Central memory CD8-positive, alpha-beta T cell (primary cell): ENCODE measurements around the gene KIF1A.
"Not testable (repeated sequence)": the region's sequence is repeated elsewhere in the genome, so short reads cannot be mapped to it uniquely, and the experiment has no call there.

Source experiments
- ATAC-seq: fragments of 150-1000 bp; cut with Tn5 transposase; replicated peaks from 2 replicates; pipeline ENCODE4 v1.10.0; 2022; ENCODE audit warnings: mild to moderate bottlenecking, moderate FRiP score, moderate number of reproducible peaks; ENCODE audit not compliant: poor library complexity, severe bottlenecking; ENCODE audit errors: extremely low read depth
- DNase-seq, 2 donors: peaks; one replicate each; pipeline ENCODE4 v3.0.0; 2021; ENCODE audit warnings: low spot score in 2 of 2
- H3K27ac Mint-ChIP-seq: one replicate; pipeline ENCODE4 v1.8.0; 2022; ENCODE audit warnings: low read depth, mild to moderate bottlenecking, moderate library complexity, mixed read lengths
- H3K27me3 Mint-ChIP-seq: one replicate; pipeline ENCODE4 v1.8.0; 2022; ENCODE audit warnings: mixed read lengths
- H3K36me3 Mint-ChIP-seq: one replicate; pipeline ENCODE4 v1.8.0; 2022; ENCODE audit warnings: mild to moderate bottlenecking, moderate library complexity, mixed read lengths; ENCODE audit not compliant: insufficient read depth
- H3K4me1 Mint-ChIP-seq: one replicate; pipeline ENCODE4 v1.8.0; 2022; ENCODE audit warnings: mixed read lengths
- H3K4me3 Mint-ChIP-seq: one replicate; pipeline ENCODE4 v1.8.0; 2022; ENCODE audit warnings: mild to moderate bottlenecking, moderate library complexity, mixed read lengths
- H3K9me3 Mint-ChIP-seq: one replicate; pipeline ENCODE4 v1.8.0; 2022; ENCODE audit warnings: mixed read lengths

The KIF1A gene

DNA sequence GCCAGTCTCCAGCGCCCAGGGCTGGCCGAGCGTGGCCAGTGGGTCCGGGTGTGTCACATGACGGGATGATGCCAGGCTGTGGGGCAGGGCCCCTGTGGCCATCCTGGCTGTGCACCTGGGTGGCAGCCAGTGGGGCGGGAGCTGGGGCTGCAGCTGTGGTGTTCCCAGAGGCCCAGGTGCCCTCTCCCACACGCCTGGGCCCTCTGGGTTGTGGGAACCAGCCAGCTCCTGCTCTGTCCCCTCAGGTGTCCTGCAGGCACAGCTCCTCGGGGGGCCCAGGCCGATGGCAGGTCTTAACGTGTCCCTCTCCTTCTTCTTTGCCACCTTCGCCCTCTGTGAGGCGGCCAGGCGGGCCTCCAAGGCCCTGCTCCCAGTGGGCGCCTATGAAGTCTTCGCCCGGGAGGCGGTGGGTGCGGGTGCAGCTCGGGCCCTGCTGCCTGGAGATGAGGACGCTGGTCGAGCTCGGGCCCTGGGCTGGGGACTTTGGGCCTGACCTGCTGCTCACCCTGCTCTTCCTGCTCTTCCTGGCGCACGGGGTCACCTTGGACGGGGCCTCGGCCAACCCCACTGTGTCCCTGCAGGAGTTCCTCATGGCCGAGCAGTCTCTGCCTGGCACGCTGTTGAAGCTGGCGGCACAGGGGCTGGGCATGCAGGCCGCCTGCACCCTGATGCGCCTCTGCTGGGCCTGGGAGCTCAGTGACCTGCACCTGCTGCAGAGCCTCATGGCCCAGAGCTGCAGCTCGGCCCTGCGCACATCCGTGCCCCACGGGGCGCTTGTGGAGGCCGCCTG, 128.2 kb downstream of the KIF1A start, which contains the start of gene AQP12A:
Gene AQP12A, plus strand, starts transcription at position 236 of the 790 bp plus-strand sequence. Its CDS starts 48 bp downstream, at position 284.
- peak in 1 of 2 donors; percentile 5 for DNase-seq
- not testable (repeated sequence) for H3K27ac Mint-ChIP-seq, H3K9me3 Mint-ChIP-seq, H3K36me3 Mint-ChIP-seq, H3K27me3 Mint-ChIP-seq, H3K4me1 Mint-ChIP-seq, ATAC-seq
- peak within 1 kb of the TSS; percentile 16 for H3K4me3 Mint-ChIP-seq

DNA sequence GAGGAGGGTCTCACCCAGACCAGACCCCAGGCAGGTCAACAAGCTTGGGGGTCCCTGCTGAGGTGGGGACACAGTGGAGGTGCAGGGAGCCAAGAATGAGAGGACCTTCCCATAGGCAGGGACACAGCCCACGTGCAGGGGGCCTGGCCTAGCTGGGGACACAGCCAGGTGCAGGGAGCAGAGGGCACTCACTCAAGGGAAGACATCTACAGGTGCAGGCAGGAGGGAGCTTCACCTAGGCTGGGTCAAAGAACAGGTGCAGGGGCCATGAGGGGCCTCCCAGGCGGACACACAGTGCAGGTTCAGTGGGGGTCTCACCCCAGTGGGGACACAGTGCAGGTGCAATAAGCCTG, 129.0 kb downstream of the KIF1A start:
- peak overlapping the region; percentile 16 for H3K4me3 Mint-ChIP-seq
- not testable (repeated sequence) for H3K36me3 Mint-ChIP-seq, H3K9me3 Mint-ChIP-seq, H3K27me3 Mint-ChIP-seq, ATAC-seq, H3K4me1 Mint-ChIP-seq, H3K27ac Mint-ChIP-seq, DNase-seq

DNA sequence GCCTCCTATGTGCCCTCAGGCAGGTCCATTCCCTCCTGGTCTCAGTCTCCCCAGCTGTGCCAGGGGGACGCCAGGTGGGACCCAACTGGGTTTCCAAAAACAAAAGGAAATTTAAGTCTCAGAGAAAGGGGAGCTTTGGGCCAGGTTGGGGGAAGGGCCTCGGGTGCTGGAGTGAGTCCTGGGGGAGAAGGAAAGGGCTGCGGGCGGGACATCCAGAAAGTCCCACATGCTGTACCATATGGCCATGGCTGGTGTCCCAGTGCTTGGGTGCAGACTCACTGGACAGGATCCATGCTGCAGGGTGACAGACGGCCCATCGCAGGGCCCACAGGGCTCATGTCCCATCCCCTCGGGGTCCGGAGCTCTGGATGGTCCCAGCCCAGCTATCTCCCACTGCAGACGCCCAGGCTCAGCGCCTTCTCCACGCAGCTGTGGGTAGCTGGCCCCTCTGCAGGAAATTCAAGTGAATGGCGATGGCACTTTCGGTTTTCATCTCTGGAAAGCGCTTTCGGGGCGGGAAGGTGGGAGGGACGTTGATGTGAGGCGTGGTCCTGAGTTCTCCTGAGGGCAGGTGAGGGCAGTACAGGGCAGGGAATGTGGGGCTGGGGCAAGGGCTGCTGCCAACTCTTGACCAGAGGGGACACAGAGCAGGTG, 129.5 kb downstream of the KIF1A start:
- ATAC-seq, H3K27ac Mint-ChIP-seq, H3K36me3 Mint-ChIP-seq, H3K9me3 Mint-ChIP-seq, DNase-seq, H3K27me3 Mint-ChIP-seq: not testable (repeated sequence)
- Mint-ChIP-seq H3K4me3 (peak overlapping the region; percentile 16), H3K4me1 (peaks cover 11% of the 10 kb centered on the region)

DNA sequence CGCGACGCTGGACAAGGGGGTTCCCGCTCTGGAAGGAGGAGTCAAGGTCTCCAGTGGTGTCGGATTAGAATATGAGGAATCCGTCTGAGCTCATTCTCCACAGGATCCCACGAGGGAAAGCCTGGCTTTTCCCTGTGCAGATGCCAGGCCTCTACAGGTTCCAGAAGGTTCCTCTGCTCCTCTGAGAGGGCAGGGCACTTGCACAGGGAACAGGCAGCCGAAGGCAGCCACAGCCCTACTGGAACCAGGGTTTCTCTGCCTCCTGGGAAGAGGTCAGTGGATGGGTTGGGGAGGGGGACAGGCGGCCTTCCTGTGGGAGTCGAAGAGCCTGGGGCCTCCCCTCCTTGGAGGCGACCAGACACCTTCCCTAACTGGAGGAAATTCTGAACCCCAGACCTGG, 130.0 kb downstream of the KIF1A start:
- Mint-ChIP-seq H3K27me3 (no peaks in the 10 kb centered on the region), H3K27ac (no peak overlapping the region), H3K9me3 (no peaks in the 10 kb centered on the region), H3K36me3 (no peaks in the 10 kb centered on the region), H3K4me3 (no peak overlapping the region), H3K4me1 (peaks cover 11% of the 10 kb centered on the region)
- ATAC-seq: no peak
- no peak for DNase-seq

DNA sequence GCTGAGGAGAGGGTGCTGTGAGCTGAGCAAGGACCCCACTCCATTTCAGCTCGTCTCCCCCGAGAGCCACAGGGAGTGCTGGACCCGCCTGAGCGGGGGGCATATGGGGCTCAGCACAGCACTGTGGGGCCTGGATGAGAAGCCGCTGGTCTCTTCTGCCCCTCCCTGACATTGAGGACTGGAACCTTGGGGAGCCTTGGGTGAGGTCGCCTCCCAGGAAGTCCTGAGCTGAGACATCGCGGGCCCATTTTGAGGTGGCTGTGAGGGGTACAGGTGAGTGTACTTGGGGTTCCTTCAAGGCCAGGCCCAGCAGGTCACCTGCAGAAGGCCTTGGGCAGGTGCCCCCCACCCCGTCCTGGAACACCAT, 131.5 kb downstream of the KIF1A start:
- H3K27me3 Mint-ChIP-seq: no peaks in the 10 kb centered on the region
- DNase-seq (no peak), ATAC-seq (no peak)
- H3K4me3 Mint-ChIP-seq: no peak overlapping the region
- H3K4me1 Mint-ChIP-seq: peaks cover 16% of the 10 kb centered on the region
- H3K27ac Mint-ChIP-seq: no peak overlapping the region
- H3K9me3 Mint-ChIP-seq: no peaks in the 10 kb centered on the region
- H3K36me3 Mint-ChIP-seq: no peaks in the 10 kb centered on the region

DNA sequence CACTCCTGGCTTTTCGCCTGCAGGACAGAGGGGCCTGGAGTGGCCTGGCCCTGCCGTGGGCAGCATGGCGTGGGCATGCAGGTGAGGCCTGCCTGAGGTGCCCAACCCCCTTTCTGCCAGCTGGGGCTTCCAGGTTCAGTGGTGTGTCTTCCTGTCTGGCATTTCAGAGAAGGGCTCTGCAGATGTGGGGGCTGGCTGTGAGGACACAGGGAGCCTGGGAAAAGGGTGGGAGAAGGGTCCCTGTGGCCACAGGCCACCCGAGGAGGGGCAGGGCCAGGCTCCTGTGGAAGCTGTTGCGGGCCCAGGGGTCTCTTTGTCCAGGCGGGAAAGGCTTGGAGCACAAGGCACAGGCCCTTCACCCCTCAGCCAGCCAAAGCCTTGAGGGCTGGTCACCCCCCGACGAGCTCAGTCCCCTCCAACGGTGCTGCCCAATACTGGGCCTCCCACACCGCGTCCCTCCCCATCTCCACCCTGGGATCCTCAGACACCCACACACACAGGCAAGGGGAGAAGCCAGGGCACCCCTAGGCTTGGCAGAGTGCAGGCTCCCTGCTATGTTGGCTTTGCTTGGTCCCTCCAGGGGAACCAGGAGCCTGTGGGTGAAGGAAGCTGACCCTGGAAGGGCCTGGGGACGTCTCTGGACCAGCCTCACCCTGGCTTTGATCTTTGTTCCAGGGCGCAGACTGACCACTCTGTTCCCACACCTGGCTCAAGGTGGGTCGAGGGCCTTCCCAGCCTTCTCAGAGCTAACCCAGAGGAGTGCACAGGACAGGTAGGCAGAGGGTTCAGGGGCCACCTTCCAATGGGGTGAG, 132.1 kb downstream of the KIF1A start:
- no peaks in the 10 kb centered on the region for H3K9me3 Mint-ChIP-seq
- H3K4me3 Mint-ChIP-seq: no peak overlapping the region
- H3K27me3 Mint-ChIP-seq: no peaks in the 10 kb centered on the region
- no peak overlapping the region for H3K27ac Mint-ChIP-seq
- ATAC-seq: no peak
- H3K4me1 Mint-ChIP-seq: peaks cover 16% of the 10 kb centered on the region
- H3K36me3 Mint-ChIP-seq: no peaks in the 10 kb centered on the region
- no peak for DNase-seq

- Mint-ChIP-seq H3K9me3 (no peaks in the 10 kb centered on the region), H3K36me3 (no peaks in the 10 kb centered on the region), H3K27me3 (no peaks in the 10 kb centered on the region), H3K27ac (peak overlapping the region; percentile 86), H3K4me3 (no peak overlapping the region), H3K4me1 (peaks cover 16% of the 10 kb centered on the region)
- DNase-seq: no peak
- ATAC-seq: no peak
These were observed 132.8 kb downstream of the KIF1A start for GRCh38 chr2:240687045-240687740.

GRCh38 chr2:240686460-240686859, 133.6 kb downstream of the KIF1A start:
- peak; percentile 61 for ATAC-seq
- Mint-ChIP-seq H3K27ac (peak overlapping the region; percentile 86), H3K4me1 (peaks cover 16% of the 10 kb centered on the region)

DNA sequence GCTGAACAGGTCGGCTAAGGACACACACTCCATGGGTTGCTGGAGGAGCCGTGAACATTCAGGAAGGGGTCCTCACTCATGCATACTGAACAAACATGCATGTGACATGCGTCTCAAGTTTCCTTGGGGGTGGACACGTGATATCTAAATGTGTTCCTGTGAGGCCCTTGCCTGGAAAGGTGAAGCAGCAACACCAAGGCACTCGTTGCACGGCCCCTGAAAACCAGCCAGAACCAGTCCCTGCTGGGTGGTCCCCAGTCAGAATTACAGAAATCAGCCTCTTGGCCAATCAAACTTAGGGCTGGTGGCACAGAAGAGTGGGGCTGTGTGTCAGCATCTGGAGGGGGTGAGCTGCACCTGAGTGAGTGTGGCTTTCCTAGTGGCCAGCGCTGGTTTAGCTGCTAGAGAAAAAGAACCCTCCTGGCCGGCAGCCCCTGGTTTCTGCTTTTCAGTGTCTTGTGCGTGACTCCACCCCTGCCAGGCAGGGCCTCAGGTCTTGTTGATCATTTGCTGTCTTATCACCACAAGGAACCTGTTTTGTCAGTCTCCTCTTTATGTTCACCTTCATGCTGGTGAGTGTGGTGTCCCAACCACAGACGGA, 134.1 kb downstream of the KIF1A start:
- Mint-ChIP-seq H3K4me1 (peaks cover 16% of the 10 kb centered on the region), H3K9me3 (no peaks in the 10 kb centered on the region), H3K27me3 (no peaks in the 10 kb centered on the region), H3K4me3 (peak overlapping the region; percentile 30), H3K36me3 (no peaks in the 10 kb centered on the region), H3K27ac (peak overlapping the region; percentile 86)
- ATAC-seq: peak; percentile 29
- DNase-seq: no peak

More at GRCh38 chr2:240686460-240686859, 133.6 kb downstream of the KIF1A start:
- Mint-ChIP-seq H3K36me3 (no peaks in the 10 kb centered on the region), H3K9me3 (no peaks in the 10 kb centered on the region), H3K27me3 (no peaks in the 10 kb centered on the region), H3K4me3 (peak overlapping the region; percentile 30)
- DNase-seq: no peak

- H3K27ac Mint-ChIP-seq: peak overlapping the region; percentile 80
- H3K4me3 Mint-ChIP-seq: peak overlapping the region; percentile 62
- H3K4me1 Mint-ChIP-seq: peaks cover 16% of the 10 kb centered on the region
- H3K36me3 Mint-ChIP-seq, H3K27me3 Mint-ChIP-seq, ATAC-seq, H3K9me3 Mint-ChIP-seq, DNase-seq: not testable (repeated sequence)
These were observed 135.9 kb downstream of the KIF1A start for GRCh38 chr2:240683980-240684728.

GRCh38 chr2:240683329-240683979, 136.6 kb downstream of the KIF1A start:
- DNase-seq, H3K27me3 Mint-ChIP-seq, H3K9me3 Mint-ChIP-seq, ATAC-seq, H3K36me3 Mint-ChIP-seq: not testable (repeated sequence)
- Mint-ChIP-seq H3K27ac (peak overlapping the region; percentile 80), H3K4me3 (peak overlapping the region; percentile 62), H3K4me1 (peaks cover 16% of the 10 kb centered on the region)
